ENCODE results near the gene PLEKHA5.
"Not testable (repeated sequence)": the region's sequence is repeated elsewhere in the genome, so short reads cannot be mapped to it uniquely, and the experiment has no call there.

- not testable (repeated sequence) for TF ChIP-seq POLR2A, CTCF (IDR thresholded peaks at IDR 0.05)
Measured at GRCh38 chr12:19092482-19092881, 37.1 kb upstream of the PLEKHA5 start.

All from testis (tissue), 2 donors.